DMS 273 (cell line): Measurements from ENCODE around the gene SPACDR.
"Not testable (repeated sequence)": the region's sequence is repeated elsewhere in the genome, so short reads cannot be mapped to it uniquely, and the experiment has no call there.

Source experiments
- DNase-seq: peaks from one replicate; lab custom pipeline; 2025; ENCODE audit not compliant: unreplicated experiment; lab: John Stamatoyannopoulos, UW

The SPACDR gene

DNA sequence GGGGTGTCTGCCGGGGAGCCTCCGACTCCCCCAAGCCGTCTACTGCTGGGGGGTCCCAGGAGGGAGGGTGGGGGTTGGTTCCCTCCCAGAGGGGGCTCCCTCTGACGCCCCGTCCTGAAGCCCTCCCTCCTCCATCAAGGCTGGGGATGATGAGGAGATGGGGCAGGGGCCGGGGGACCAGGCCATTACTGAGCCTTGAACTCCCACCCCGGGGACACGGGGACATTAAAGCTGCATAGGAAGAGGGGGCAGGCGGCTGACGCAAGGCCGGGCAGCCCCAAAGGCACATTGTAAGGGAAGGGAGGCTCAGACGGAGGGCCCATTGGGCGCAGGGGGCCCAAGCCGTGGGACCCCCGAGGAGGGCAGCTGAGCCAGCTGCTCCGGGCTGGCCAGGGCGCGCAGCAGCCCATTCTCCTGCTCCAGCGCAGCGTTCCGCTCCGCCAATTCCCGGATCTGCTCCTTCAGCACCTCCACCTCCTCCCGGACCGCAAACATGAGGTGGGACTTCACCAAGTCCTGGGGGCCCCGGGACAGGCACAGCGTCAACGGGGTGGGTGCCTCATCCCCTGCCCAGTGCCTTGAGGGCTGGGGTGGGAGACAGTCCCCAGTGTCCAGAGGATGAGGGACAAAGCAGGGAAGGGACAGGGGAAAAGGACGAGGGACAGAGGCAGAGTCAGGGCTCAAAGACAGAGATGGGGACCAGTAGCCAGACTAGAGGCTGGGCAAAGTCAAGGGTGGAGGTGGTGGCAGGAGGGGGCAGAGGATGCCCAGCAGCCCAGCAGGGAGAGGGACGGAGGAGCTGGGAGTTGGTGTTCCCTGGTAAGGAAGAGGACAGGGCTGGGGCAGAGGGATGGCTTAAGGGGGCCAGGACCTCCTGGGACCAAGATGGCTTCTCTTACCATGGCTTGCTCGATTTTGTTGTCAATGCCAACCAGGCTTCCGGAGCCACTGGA is 2.9 kb upstream of the SPACDR start:
- no peak for DNase-seq

DNA sequence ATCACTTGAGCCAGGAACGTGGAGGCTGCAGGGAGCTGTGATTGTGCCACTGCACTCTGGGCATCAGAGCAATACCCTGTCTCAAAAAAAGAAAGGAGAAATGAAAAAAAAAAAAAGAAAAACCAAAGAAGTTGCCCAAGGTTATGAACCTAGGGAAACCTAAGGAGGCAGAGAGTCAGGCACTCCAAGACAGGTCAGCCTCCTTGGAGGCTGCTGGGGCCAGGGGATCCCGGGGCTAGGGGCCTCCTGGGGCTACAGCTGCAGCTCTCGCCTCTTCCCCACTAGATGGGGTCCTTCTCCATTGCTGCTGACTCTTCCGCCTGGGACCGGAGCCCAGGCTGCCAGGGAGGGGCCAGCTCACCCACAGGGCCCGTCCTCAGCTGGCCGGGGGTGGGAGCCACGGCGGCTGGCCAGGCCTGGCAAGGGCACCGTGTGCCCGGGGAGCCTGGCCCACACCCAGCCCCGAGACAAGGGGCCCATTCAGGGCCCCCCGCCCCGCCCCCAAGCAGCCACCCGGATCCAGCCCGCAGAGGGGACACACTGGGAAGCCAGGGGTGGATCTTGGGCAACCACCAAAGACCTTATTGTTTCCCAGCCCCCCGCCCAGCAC is 1.7 kb upstream of the SPACDR start:
- DNase-seq: peak; percentile 91

DNA sequence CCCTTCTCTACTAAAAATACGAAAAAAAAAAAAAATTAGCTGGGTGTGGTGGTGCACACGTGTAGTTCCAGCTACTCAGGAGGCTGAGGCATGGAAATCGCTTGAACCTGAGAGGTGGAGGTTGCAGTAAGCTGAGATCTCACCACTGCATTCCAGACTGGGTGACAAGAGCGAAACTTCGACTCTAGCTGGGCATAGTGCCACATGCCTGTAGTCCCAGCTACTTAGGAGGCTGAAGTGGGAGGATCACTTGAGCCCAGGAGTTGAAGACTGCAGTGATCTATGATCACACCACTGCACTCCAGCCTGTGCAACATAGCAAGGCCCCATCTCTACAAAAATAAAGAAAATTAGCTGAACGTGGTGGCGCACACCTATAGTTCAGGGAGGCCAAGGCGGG is 1.2 kb upstream of the SPACDR start:
- no peak for DNase-seq

DNA sequence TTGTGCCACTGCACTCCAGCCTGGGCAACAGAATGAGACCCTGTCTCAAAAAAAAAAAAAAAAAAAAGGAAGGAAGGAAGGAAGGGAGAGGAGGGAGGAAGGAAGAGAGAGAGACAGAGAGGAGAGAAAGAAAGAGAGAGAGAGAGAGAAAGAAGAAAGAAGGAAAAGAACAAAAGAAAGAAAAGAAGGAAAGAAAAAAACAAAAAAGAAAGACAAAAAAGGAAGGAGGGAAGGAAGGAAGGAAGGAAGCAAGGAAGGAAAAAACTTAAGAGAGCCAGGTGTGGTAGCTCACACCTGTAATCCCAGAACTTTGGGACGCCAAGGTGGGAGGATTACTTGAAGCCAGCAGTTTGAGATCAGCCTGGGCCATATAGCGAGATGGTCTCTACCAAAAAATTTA is 731 bp upstream of the SPACDR start:
- DNase-seq: no peak

DNA sequence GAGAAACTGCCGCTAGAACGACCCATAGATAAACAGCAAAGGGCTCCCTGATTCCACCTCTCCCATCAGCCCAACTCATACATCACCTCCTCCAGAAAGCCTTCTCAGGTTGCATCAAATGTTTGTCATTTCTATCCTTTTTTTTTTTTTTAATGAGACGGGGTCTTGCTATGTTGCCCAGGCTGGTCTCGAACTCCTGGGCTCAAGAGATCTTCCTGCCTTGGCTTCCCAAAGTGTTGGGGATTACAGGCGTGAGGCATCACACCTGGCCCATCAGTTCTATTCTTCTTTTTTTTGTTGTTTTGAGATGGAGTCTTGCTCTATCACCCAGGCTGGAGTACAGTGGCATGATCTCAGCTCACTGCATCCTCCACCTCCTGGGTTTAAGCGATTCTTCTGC is 7.0 kb downstream of the SPACDR start:
- DNase-seq: no peak

DNA sequence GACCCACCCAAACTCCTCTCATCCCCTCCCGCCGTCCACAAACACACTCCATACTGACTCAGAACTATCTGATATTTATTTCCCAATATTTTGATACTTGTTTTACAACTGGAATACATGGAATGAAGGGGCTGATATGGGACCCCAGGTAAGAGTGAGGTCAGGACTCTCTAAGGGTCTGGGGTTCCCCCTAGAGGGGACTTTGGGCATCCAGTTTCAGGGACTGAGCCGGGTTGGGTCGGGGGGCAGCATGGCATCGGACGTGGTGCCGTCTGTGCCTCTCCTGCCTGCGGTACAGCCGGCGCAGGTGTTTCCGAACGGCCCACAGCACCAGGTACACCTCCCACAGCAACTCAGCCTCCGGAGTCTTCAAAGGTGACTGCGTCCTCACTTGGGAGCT is 7.5 kb downstream of the SPACDR start:
- DNase-seq: no peak

DNA sequence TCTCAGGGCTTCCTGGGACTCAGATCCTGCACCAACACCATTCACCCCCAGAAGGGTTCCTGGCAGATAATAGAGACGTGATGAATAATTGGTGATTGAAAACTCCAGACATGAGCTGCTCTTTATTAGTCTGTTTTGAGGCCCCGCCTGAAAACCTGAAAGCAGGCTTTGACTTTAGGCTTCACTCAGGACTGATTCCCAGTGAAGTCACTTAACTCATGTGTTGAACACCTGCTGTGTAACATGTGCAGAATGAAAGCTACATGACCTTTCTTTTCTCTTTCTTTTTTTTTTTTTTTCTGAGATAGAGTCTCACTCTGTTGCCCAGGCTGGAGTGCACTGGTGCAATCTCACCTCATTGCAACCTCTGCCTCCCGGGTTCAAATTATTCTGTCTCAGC is 8.9 kb downstream of the SPACDR start:
- DNase-seq: no peak

DNA sequence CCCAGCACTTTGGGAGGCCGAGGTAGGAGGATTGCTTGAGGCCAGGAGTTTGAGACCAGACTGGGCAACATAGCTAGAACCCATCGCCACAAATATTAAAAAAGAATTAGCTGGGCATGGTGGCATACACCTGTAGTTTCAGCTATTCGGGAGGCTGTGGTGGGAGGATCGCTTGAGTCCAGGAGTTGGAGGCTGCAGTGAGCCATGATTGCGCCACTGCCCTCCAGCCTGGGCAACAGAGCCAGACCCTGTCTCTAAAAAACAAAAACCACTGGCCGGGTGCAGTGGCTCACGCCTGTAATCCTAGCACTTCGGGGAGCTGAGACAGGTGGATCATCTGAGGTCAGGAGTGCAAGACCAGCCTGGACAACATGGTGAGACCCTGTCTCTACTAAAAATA is 10.2 kb downstream of the SPACDR start:
- DNase-seq: not testable (repeated sequence)

DNA sequence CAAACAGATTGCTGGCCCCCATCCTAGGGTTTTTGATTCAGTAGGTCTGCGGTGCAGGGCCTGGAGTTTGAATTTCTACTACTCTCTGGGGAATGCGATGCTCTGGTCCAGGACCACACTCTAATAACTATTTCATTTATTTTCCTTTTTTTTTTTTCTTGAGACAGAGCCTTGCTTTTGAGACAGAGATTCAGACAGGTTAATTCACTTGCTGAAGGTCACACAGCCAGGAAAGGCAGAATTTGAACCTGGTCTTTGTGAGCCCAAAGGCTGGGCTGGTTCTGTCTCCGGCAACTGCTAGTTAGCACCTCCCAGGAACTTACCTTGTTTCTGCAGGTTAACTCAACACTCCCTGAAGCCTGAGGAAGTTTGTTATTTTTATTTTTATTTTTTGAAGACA is 11.5 kb downstream of the SPACDR start:
- DNase-seq: no peak

DNA sequence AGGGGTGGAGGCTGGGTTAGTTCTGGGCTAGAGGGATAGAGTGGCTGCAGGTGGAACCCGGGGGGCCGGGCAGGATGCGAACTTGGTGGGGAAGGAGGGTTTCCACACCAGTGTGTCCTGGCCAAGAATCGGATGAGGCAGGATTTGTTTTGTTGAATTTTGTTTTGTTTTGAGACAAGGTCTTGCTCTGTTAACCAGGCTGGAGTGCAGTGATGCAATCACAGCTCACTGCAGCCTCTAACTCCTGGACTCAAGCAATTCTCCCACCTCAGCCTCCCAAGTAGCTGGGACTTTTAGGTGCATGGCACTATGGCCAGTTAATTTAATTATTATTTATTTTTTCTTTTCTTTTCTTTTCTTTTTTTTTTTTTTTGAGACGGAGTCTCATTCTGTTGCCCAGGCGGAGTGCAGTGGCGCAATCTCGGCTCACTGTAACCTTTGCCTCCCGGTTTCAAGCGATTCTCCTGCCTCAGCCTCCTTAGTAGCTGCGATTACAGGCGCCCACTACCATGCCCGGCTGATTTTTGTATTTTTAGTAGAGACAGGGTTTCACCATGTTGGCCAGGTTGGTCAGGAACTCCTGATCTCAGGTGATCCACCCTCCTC is 14.8 kb downstream of the SPACDR start:
- no peak for DNase-seq

DNA sequence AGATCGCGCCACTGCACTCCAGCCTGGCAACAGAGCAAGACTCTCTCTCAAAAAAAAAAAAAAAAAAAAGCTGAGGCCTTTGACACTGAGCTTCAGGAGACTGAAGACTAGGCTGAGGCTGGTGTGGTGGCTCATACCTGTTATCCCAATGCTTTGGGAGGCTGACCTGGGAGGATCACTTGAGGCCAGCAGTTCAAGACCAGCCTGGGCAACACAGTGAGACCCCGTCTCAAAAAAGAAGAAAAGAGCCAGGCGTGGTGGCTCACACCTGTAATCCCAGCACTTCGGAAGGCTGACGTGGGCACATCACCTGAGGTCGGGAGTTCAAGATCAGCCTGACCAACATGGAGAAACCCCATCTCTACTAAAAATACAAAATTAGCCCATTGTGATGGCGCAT is 16.7 kb downstream of the SPACDR start:
- DNase-seq: not testable (repeated sequence)

DNA sequence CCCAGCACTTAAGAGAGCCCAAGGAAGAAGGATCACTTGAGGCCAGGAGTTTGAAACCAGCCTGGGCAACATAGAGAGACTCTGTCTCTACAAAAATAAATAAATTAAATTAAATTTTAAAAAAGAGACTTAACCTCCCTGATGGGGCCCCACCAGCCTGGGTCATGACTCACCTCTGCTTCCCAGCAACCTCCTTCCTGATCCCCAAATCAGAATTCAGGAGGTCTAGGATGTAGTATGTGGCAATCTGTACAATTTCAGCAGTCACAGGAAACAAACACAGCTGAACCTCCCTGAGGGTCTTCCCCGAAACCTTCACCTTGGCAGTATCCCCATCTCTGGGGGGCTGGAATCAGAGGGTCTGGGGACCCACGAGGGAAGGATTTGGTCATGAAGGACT is 18.0 kb downstream of the SPACDR start:
- no peak for DNase-seq

DNA sequence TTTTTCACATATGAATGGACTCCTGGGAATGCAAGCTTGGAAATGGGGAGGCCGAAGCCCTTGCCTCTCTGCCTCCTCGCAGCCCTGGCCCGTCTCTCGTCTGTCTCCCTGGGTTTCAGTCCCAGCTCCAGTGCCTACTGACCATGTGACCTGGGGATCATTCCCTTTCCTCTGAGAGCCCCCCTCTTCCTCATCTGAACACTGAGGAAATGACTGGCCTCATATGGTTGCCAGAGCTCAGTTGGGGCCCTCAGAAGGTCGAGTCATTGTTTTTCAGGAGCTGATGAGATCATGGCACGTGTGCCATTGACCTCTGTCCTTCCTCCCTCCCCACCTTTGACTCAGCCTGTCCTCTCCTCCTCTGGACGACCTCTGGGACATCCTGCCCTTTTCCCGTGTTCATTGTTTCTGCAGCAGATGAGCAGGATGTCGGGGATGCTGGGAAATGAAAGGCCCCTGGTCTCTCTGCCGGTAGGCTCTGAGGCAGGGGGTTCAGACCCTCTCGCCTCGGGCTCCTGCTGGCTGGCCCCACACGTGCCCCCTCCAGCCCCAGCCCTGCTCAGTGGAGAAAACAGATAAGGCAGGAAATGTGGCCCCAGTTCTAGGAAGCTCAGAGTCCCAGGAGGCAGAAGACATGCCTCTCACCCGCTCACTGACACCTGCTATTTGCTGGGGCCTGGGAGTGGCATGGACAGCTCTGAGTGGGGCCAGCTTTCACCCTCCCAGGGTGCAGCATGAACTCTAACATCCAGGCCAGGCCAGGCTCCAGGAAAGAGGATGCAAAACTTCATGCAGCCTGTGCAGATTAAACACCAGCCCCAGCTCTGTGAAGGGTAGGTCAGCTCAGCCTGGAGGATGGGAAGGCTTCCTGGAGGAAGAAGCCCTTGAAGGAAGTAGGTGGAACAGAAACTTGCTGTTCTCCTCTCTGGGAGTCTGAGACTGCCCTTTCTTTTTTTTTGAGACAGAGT is 19.5 kb downstream of the SPACDR start:
- DNase-seq: no peak

DNA sequence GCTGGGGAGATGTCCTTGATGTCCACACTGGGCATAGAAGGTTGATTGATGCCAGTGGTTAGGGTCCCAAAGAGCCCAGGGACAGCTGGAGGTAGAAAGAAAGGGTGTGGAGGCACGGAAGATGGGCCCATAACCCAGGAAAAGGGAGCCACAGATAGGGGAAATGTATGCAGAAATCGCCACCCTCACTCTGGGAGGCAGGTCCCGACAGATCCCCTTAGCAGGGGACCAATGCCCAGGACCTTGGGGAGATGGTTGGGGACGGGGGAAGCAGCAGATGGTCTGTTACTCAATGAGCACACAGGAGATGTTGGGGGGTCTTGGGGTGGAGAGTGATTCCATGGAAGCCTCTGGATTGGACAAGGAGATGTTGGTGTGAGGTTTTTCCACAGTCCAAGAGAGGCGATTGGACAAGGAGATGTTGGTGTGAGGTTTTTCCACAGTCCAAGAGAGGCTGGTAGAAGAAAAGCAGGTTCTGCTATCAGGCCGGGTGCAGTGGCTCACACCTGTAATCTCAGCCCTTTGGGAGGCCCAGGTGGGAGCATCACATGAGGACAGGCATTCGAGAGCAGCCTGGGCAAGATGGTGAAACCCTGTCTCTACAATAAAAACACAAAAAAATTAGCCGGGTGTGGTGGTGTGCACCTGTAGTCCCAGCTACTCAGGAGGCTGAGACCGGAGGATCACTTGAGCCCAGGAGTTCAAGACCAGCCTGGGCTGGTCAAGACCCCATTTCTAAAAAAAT is 20.8 kb downstream of the SPACDR start:
- DNase-seq: no peak

DNA sequence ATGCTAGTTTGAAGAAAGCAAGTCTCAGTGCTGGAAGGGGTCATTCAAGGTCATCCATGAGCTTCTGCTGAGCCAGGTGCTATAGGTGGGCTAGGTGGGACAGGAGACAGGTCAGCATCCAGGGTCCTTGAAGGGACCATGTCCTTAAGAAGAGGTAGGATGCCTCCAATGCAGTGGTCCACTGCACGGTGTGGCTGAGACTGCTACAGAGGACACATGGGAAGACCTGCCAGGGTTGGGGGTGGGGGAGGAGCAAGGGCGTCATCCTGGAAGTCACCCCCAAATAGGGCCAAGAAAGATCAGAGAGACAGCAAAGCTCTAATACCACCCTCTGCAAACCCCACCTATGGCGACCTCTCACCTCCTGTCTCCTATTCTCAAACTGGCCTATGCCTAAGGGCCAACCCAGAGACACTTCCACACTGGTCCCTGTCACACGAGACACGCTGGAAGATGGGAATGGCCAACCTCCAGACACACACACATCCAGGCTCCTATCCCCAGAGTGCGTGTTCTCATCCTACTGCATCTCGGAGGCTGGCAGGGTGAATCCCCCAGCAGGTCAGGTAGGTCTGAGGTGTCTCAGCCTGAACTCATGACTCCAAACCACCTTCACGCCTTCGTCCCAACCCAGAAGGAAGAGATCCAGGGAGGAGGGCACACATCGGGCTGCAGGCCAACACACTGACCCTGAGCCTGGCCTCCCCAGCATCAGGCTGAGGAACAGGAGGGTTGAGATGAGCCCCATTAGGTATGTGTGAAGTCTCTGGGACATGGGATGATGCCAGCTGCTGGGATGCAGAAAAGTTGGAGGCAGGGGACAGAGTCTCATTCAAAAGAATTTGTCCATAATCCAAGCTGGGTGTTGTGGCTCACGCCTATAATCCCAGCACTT is 22.2 kb downstream of the SPACDR start:
- no peak for DNase-seq

DNA sequence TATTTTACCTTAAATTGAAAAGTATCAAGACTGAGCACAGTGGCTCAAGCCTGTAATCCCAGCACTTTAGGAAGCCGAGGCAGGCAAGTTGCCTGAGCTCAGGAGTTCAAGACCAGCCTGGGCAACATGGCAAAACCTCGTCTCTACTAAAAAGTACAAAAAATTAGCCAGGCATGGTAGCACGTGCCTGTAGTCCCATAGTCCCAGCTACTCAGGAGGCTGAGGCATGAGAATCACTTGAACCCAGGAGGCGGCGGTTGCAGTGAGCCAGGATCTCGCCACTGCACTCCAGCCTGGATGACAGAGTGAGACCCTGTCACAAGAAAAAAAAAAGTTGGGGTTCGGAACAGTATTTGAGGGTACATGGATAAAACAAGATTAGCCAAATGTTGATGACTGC is 24.8 kb downstream of the SPACDR start:
- not testable (repeated sequence) for DNase-seq

DNA sequence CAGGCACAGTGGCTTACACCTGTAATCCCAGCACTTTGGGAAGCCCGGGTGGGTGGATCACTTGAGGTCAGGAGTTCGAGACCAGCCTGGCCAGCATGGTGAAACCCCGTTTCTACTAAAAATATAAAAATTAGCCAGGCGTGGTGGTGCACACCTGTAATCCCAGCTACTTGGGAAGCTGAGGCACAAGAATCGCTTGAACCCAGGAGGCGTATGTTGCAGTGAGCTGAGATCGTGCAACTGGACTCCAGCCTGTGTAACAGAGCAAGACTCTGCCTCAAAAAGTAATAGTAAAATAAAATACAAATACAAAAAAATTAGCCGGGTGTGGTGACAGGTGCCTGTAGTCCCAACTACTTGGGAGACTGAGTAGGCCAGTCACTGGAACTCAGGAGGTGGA is 25.3 kb downstream of the SPACDR start:
- not testable (repeated sequence) for DNase-seq

DNA sequence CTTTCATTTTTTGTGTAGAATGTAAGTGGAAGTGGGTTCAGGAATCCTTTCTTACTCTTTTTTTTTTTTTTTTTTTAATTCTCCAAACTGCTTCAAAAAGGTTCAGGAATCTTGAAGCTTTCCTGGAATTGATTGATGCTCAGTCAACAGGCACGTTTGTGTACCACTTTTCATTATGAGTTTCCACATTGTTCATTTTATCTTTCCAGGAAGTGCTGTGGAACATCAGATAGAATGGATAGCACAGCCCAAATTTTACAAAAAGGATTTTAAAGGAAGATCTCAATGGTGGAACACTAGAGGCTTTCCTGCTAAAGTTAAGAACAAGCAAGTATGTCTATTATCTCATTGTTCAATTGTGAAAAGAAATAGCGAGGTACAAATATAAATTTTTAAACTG is 25.9 kb downstream of the SPACDR start:
- DNase-seq: no peak
